DMS79 (cell line): ENCODE measurements around the gene TMEM38B.

Source experiments
- DNase-seq: peaks from one replicate; lab custom pipeline; 2025; lab: John Stamatoyannopoulos, UW

TMEM38B gene, protein sequence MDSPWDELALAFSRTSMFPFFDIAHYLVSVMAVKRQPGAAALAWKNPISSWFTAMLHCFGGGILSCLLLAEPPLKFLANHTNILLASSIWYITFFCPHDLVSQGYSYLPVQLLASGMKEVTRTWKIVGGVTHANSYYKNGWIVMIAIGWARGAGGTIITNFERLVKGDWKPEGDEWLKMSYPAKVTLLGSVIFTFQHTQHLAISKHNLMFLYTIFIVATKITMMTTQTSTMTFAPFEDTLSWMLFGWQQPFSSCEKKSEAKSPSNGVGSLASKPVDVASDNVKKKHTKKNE

GRCh38 chr9:105694190-105694847 lies at the start of gene TMEM38B:
Gene TMEM38B, plus strand, starts transcription at chr9:105694541. Its CDS starts 120 bp downstream, at chr9:105694661.
- DNase-seq, result no peak

GRCh38 chr9:105646879-105647594 lies 47.3 kb upstream of the TMEM38B start:
- no peak for DNase-seq

- no peak for DNase-seq
These were observed 46.6 kb upstream of the TMEM38B start for GRCh38 chr9:105647595-105648349.

- DNase-seq, result no peak
These were observed 42.5 kb upstream of the TMEM38B start for GRCh38 chr9:105651806-105652205.

DNA sequence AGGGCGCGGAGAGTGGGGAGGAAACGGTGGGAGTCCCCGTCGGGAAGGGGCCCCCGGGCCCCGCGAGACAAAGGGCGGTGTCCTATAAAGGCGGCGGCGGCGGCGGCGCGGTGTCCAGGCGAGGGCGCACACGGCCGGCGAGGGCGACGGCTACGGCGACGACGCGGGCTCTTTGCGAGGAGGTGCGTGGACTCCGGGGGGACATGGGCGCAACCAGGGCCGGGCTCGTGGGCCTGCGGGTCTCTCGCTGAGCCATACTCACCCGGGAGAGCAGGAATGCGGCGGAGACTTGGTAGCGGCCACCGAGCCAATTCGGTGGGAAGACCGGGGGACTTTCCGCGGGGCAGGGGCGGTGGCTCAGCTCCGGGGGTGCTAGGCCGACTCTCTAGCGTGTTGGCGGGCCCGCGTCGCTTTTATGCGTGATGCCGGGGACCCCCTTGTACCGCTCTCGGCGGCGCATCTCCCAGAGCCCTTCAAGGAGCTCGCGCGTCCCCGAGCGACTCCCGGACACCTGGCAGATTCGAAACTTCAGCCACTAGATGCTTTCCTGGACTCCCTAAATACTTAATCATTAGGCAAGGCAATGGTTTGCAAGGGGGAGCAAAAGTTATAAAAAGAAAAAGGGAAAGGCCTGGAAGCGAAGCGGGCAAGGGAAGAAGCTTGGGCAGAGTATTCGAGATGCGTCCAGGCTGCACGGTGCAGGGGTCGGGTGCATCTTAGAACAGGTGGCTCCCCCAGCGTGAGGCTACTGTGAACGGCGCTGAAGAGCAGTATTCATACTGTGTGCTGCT lies 38.0 kb upstream of the TMEM38B start:
- no peak for DNase-seq

DNA sequence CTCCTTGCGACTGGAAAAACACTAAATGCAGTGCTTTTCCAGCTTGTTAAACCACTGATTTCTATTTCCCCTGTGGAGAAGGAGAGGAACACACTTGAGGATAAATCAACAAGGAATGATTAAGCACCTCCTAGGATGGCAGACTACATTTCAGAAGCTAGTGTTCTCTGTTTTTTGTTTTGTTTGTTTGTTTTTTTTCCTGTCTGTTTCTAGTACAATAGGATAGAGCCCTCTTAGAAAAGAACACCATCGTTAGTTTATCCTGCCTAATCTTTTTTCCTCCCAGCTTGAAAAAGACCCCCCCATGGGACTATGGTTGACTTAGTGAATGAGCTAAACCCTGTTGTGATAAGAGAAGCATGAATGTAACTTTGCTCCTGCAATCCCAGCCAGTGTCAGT lies 36.0 kb upstream of the TMEM38B start:
- DNase-seq, result no peak

GRCh38 chr9:105661011-105661410 lies 33.3 kb upstream of the TMEM38B start:
- DNase-seq, result no peak

DNA sequence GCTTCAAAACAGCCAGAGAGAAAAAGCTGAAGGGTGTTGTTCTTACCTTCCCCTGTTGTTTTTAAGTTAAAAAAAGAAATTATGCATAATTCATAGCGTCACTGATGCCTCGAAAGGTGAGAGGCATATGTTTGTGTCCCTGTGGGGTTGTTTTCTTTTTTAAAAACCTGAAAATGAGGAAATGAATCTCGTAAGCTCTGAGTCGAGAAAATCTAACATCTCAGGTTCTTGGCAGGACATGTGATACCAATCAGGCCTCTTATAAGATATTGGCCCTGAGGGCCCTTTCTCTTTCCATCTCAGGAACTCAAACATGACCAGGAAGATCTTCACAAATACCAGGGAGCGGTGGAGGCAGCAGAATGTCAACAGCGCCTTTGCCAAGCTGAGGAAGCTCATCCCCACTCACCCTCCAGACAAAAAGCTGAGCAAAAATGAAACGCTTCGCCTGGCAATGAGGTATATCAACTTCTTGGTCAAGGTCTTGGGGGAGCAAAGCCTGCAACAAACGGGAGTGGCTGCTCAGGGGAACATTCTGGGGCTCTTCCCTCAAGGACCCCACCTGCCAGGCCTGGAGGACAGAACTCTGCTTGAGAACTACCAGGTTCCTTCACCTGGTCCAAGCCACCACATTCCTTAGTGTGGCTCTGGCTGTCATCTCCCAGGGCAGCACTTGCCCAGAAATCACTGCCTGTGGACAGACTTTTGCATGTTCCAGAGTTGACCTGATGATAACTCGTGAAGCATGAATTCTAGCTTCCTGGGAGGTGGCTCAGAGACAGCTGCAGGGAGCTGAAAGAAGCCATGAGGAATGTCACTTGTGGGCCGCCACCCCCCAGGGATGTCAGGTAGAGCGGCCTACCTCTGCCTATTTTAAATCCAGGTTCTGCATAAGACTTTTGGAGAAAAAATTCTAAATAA lies 31.9 kb upstream of the TMEM38B start, which contains the start of gene TAL2:
Gene TAL2, plus strand, starts transcription at position 274 of the 921 bp plus-strand sequence. Its CDS starts 40 bp downstream, at position 314.
- no peak for DNase-seq

- no peak for DNase-seq
These were observed 30.4 kb upstream of the TMEM38B start for GRCh38 chr9:105663914-105664313.

DNA sequence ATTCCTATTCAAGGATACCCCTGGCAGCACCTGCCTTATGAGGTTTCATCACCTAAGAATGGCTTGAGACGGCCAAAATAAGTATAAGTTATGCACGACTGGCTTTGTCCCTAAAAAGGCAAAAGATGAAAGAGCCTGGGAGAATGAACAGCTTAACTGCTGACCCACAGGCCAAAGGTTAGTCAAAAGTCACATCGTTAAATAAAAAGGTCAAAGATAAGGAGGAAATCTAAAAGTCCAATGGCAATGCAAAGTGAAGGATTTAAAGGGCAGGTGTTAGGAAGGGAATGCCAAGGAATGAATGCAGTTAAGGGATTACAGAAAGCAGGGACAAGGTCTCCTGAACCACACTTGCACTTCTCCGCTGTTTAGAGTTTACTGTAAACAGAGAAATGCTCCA lies 26.5 kb upstream of the TMEM38B start:
- DNase-seq, result no peak

DNA sequence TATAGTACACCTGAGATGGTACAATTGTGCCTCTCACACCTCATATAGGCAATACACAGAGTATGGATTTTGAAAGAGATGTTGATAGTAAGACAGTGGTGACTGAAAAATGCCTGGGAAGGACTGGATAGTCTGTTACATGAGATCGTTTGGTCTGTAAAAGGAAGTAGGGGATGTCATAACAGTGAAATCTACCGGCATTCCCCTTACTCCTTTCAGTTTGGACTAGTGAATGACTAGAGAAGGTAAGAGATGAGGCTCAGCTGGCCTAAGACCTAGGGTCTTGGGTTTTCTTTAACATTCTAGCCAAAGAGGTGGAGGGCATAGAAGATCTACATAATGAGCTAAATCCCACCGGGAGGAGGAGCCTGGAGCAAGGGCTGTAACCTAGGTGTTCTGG lies 24.0 kb upstream of the TMEM38B start:
- no peak for DNase-seq

GRCh38 chr9:105670775-105671174 lies 23.6 kb upstream of the TMEM38B start:
- no peak for DNase-seq

- no peak for DNase-seq
These were observed 21.6 kb upstream of the TMEM38B start for GRCh38 chr9:105672711-105673234.

GRCh38 chr9:105673850-105674387 lies 20.4 kb upstream of the TMEM38B start:
- DNase-seq, result no peak

GRCh38 chr9:105676351-105676923 lies 17.9 kb upstream of the TMEM38B start:
- no peak for DNase-seq

GRCh38 chr9:105678163-105678562 lies 16.2 kb upstream of the TMEM38B start:
- DNase-seq, result no peak

GRCh38 chr9:105678781-105679180 lies 15.6 kb upstream of the TMEM38B start:
- no peak for DNase-seq

GRCh38 chr9:105679257-105680022 lies 14.9 kb upstream of the TMEM38B start:
- DNase-seq, result no peak

- DNase-seq, result no peak
These were observed 13.0 kb upstream of the TMEM38B start for GRCh38 chr9:105681313-105681712.
